IMR-90 (cell line): ENCODE measurements around the gene MEGF6. TPM values are rescaled to one million over a fixed set of nuclear protein-coding genes. Genes with fewer than 3 reads are reported as not detected.

Source experiments
- ATAC-seq: fragments of 200-7000 bp; cut with Tn5 transposase; 2 replicates; pipeline ENCODE4 v1.9.1; 2020; ENCODE audit warnings: low read depth, mild to moderate bottlenecking, moderate library complexity
- BruUV-seq: library from RNA; stranded (reverse); fragments of 400-500 nt; replicated peaks from 2 replicates; lab custom pipeline; 2021; lab: Mats Ljungman, UMichigan
- CTCF ChIA-PET: fragments of 300-600 bp; formaldehyde crosslinking; extraction: SDS; loops from one replicate; lab custom pipeline; 2021; ENCODE audit warnings: antibody characterized with exemption; lab: Yijun Ruan, JAX
- POLR2A ChIA-PET: fragments of 300-600 bp; sonication (Branson Sonifier 250); formaldehyde crosslinking; loops from one replicate; lab custom pipeline; 2022; ENCODE audit warnings: antibody characterized with exemption; ENCODE audit not compliant: unreplicated experiment; lab: Charles Lee
- DNase-seq: peaks from one replicate; pipeline ENCODE4 v3.0.0; 2013
- H2AFZ ChIP-seq: replicated peaks from 2 replicates; pipeline ENCODE3; 2013; ENCODE audit warnings: low read length, mild to moderate bottlenecking; ENCODE audit not compliant: poor library complexity
- H2AK5ac ChIP-seq: 2 replicates; pipeline ENCODE4 v1.6.1; 2013; ENCODE audit warnings: low read depth, low read length, inconsistent platforms
- H2AK9ac ChIP-seq: replicated peaks from 2 replicates; pipeline ENCODE3; 2013; ENCODE audit warnings: mild to moderate bottlenecking, low read depth, low read length, moderate library complexity; ENCODE audit not compliant: poor library complexity
- H2BK120ac ChIP-seq: 2 replicates; pipeline ENCODE4 v1.6.1; 2013; ENCODE audit warnings: low read depth, low read length, inconsistent platforms
- H2BK15ac ChIP-seq: 3 replicates; pipeline ENCODE4 v1.6.1; 2013; ENCODE audit warnings: low read depth, low read length, inconsistent platforms
- H2BK20ac ChIP-seq: 2 replicates; pipeline ENCODE4 v1.6.1; 2013; ENCODE audit warnings: low read depth, mild to moderate bottlenecking, inconsistent platforms, low read length, moderate library complexity
- H2BK5ac ChIP-seq: 2 replicates; pipeline ENCODE4 v1.6.1; 2013; ENCODE audit warnings: mild to moderate bottlenecking, low read depth, low read length, inconsistent platforms; ENCODE audit not compliant: poor library complexity, severe bottlenecking
- H3K14ac ChIP-seq: replicated peaks from 2 replicates; pipeline ENCODE4 v1.6.1; 2013; ENCODE audit warnings: low read depth, low read length, inconsistent platforms
- H3K18ac ChIP-seq: 2 replicates; pipeline ENCODE4 v1.6.1; 2013; ENCODE audit warnings: low read depth, low read length, control low read depth
- H3K23ac ChIP-seq: 2 replicates; pipeline ENCODE4 v1.6.1; 2013; ENCODE audit warnings: low read depth, low read length, inconsistent platforms
- H3K27ac ChIP-seq: 2 replicates; pipeline ENCODE4 v1.5.1; 2013; ENCODE audit warnings: mild to moderate bottlenecking, control low read depth, low read length; ENCODE audit not compliant: insufficient read depth
- H3K27me3 ChIP-seq: 2 replicates; pipeline ENCODE4 v1.6.1; 2013; ENCODE audit warnings: low read length; ENCODE audit not compliant: control insufficient read depth, insufficient read depth
- H3K36me3 ChIP-seq: 2 replicates; pipeline ENCODE4 v1.6.1; 2013; ENCODE audit warnings: low read length, mixed read lengths; ENCODE audit not compliant: control insufficient read depth, insufficient read depth
- H3K4ac ChIP-seq: 2 replicates; pipeline ENCODE4 v1.6.1; 2013; ENCODE audit warnings: low read depth, low read length, inconsistent platforms
- H3K4me1 ChIP-seq: 2 replicates; pipeline ENCODE4 v1.6.1; 2013; ENCODE audit warnings: low read length, mixed read lengths; ENCODE audit not compliant: control insufficient read depth, insufficient read depth
- H3K4me2 ChIP-seq: 2 replicates; pipeline ENCODE4 v1.6.1; 2013; ENCODE audit warnings: low read depth, mild to moderate bottlenecking, control low read depth, low read length, moderate library complexity
- H3K4me3 ChIP-seq: 2 replicates; pipeline ENCODE4 v1.5.1; 2013; ENCODE audit warnings: low read depth, mild to moderate bottlenecking, control low read depth, low read length, moderate library complexity; ENCODE audit not compliant: insufficient read depth
- H3K56ac ChIP-seq: 2 replicates; pipeline ENCODE4 v1.6.1; 2013; ENCODE audit warnings: low read length, inconsistent platforms; ENCODE audit not compliant: insufficient read depth; ENCODE audit errors: extremely low read depth
- H3K79me1 ChIP-seq, 2 experiments: 2 replicates each; pipeline ENCODE4 v1.6.1; 2013; ENCODE audit warnings: low read length in 2 of 2, inconsistent platforms in 1 of 2, low read depth in 1 of 2
- H3K9ac ChIP-seq: 2 replicates; pipeline ENCODE4 v1.6.1; 2013; ENCODE audit warnings: low read depth, low read length, control low read depth
- H3K9me1 ChIP-seq: 2 replicates; pipeline ENCODE4 v1.6.1; 2013; ENCODE audit warnings: low read length, inconsistent platforms; ENCODE audit not compliant: insufficient read depth
- H3K9me3 ChIP-seq: 2 replicates; pipeline ENCODE4 v1.6.1; 2013; ENCODE audit warnings: low read length; ENCODE audit not compliant: control insufficient read depth, insufficient read depth
- H4K20me1 ChIP-seq: 2 replicates; pipeline ENCODE4 v1.6.1; 2013; ENCODE audit warnings: low read length, inconsistent platforms; ENCODE audit not compliant: insufficient read depth
- H4K5ac ChIP-seq: 2 replicates; pipeline ENCODE4 v1.6.1; 2013; ENCODE audit warnings: mild to moderate bottlenecking, low read depth, low read length, control low read depth
- H4K8ac ChIP-seq, 2 experiments: 2 replicates each; pipeline ENCODE4 v1.6.1; 2013; ENCODE audit warnings: low read depth in 2 of 2, low read length in 2 of 2, control low read depth in 1 of 2, inconsistent platforms in 1 of 2
- H4K91ac ChIP-seq: 2 replicates; pipeline ENCODE4 v1.6.1; 2013; ENCODE audit warnings: low read depth, low read length, inconsistent platforms; ENCODE audit not compliant: insufficient read depth
- NFE2L2 ChIP-seq: fragments of 150-350 bp; IDR thresholded peaks from 2 replicates; pipeline ENCODE4 v1.6.1; 2016; ENCODE audit warnings: low read depth, mild to moderate bottlenecking, low read length
- WGBS, 2 experiments: methylation state at CpG; one replicate each; pipeline versions ENCODE4 v1.1.5 to v1.1.7; 2013; ENCODE audit warnings: missing lambda C conversion rate in 2 of 2; ENCODE audit not compliant: insufficient read length in 1 of 2; ENCODE audit errors: extremely low coverage in 2 of 2; 5-methylcytosine and 5-hydroxymethylcytosine counted together
- dilution Hi-C: fragments of 300-500 bp; cut with HindIII; formaldehyde crosslinking; loops from one replicate; pipeline ENCODE4 v1.14.3; 2018; ENCODE audit warnings: low sequenced_read_pairs; ENCODE audit not compliant: unreplicated experiment
- in situ Hi-C: fragments of 300-500 bp; cut with MboI; formaldehyde crosslinking; loops from 3 replicates; pipeline ENCODE4 v1.14.3; 2019; ENCODE audit warnings: low sequenced_read_pairs, inconsistent platforms, mixed read lengths
- intact Hi-C: fragments of 100-400 bp; cut with micrococcal nuclease; formaldehyde crosslinking; loops from 2 replicates; pipeline ENCODE4 v1.10.0; 2022
- polyA plus RNA-seq, 3 experiments: library from polyadenylated mRNA; depleted of rRNA; stranded (reverse); fragments of >200 nt; gene quantifications; 2 replicates each; pipeline ENCODE4 v1.2.3, GENCODE V29; 2012; ENCODE audit warnings: low replicate concordance in 1 of 3
- total RNA-seq: library from RNA; depleted of rRNA; stranded (reverse); fragments of >200 nt; gene quantifications from 2 replicates; pipeline ENCODE4 v1.2.3, GENCODE V29; 2012

MEGF6 gene
- total and polyA plus RNA-seq, 2 of the 4 experiments (the other 2 are of a cell fraction) = 0.72 to 4.1 TPM

DNA sequence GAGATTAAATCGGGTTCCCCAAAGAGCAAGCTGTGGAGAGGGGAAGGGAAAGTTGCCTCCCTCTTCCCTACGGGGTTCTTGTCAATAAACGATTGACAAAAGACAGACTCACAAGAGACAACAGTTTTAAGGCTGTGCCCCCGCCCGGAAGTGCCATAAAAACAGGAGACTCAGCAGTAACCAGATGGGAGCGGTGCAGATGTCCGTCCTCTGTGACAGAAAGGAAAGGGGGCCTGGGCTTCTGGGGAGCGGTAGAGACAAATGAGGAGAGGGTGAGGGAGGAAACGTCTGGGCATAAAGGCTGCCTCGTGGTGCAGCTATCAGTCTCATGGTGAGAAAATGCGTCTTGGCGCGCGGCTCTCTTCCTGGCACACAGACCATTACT is 46.9 kb upstream of the MEGF6 start:
- Histone ChIP-seq H3K18ac (no peak overlapping the region), H4K20me1 (no peaks in the 10 kb centered on the region; the same call in 1 of the 2 replicates), H3K9me3 (no peaks in the 10 kb centered on the region), H3K4me1 (no peaks in the 10 kb centered on the region), H3K23ac (no peak overlapping the region), H2BK20ac (no peak overlapping the region), H3K4me2 (no peak overlapping the region), H3K9ac (no peak overlapping the region), H3K36me3 (no peaks in the 10 kb centered on the region), H4K5ac (no peak overlapping the region), H3K4me3 (no peak overlapping the region), H3K14ac (no peak overlapping the region), H2BK120ac (no peak overlapping the region), H3K79me1 (no peaks in the 10 kb centered on the region), H2BK5ac (no peak overlapping the region), H2AFZ (no peak overlapping the region), H2BK15ac (no peak overlapping the region), H3K56ac (no peak overlapping the region), H3K27me3 (peaks cover 54% of the 10 kb centered on the region), H4K91ac (no peak overlapping the region), H3K27ac (no peak overlapping the region), H4K8ac (no peak overlapping the region), H3K4ac (no peak overlapping the region), H2AK5ac (no peak overlapping the region), H2AK9ac (no peak overlapping the region), H3K9me1 (no peaks in the 10 kb centered on the region)
- no TSS peak for BruUV-seq
- CTCF ChIA-PET = no interaction called here
- POLR2A ChIA-PET = no interaction called here
- 25% methylated on average over 2 of the region's 14 CpGs; no CpG with 5 or more reads in 1 of the 2 experiments for WGBS, 2 experiments
- no peak for DNase-seq
- ATAC-seq = no peak
- in situ Hi-C loops (no loop called here), dilution Hi-C loops (no loop called here), intact Hi-C loops (no loop called here)
- no peak for TF ChIP-seq NFE2L2
